ENCODE data around the gene C1QTNF2.

Gene C1QTNF2

GRCh38 chr5:160382346-160382745 is 11.9 kb upstream of the C1QTNF2 start:
- Mint-ChIP-seq H3K4me3 (no peak overlapping the region), H3K27ac (no peak overlapping the region), H3K27me3 (peaks cover 6% of the 10 kb centered on the region), H3K36me3 (peaks cover 2% of the 10 kb centered on the region), H3K4me1 (ENCODE audit: low read depth) (no peaks in the 10 kb centered on the region), H3K9me3 (ENCODE audit: low read depth) (peaks cover 10% of the 10 kb centered on the region)

GRCh38 chr5:160380041-160380440 is 9.6 kb upstream of the C1QTNF2 start:
- Mint-ChIP-seq H3K36me3 (no peaks in the 10 kb centered on the region), H3K4me3 (no peak overlapping the region), H3K4me1 (ENCODE audit: low read depth) (no peaks in the 10 kb centered on the region), H3K27me3 (peaks cover 14% of the 10 kb centered on the region), H3K9me3 (ENCODE audit: low read depth) (no peaks in the 10 kb centered on the region), H3K27ac (no peak overlapping the region)

DNA sequence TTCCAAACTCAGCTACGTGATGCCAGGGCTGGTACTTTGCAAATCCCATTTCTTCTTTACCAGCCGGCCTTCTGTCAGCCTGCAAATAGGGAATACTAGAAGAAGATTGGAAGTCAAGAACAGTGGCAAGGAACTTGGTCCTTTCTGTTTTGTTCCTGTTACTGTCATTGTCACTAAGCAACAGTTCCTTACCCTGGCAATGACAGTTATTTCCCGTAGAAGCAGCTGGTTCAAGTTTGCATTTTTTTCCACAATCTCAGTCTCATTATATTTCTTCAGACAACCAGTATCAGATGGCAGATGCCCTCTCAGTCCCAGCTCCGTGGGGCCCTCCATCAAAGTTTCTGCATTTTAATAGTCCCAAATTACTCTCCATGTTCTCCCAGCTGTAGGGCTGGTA is 9.1 kb upstream of the C1QTNF2 start:
- H3K36me3 Mint-ChIP-seq: no peaks in the 10 kb centered on the region
- peaks cover 14% of the 10 kb centered on the region for H3K27me3 Mint-ChIP-seq
- H3K4me3 Mint-ChIP-seq: no peak overlapping the region
- no peaks in the 10 kb centered on the region for H3K9me3 Mint-ChIP-seq (ENCODE audit: low read depth)
- H3K4me1 Mint-ChIP-seq (ENCODE audit: low read depth): no peaks in the 10 kb centered on the region
- peak overlapping the region; percentile 1 for H3K27ac Mint-ChIP-seq

DNA sequence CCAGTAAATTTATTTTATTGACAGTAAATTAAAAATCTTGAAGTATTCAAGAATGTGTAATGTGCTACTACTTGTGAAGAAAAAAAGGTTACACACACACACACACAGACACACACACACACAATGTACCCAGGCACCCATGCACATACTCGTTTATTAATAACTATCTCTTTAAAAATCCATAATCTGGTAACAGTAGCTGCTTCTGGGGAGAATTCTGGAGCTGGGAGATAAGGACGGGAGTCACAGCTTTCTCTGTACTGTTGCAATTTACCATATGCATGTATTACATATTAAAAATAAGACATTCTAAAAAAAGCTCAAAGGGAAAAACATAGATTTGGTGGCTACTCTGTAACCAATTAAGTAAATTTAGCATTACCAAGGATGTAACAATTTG is 7.9 kb upstream of the C1QTNF2 start:
- H3K4me3 Mint-ChIP-seq: no peak overlapping the region
- H3K36me3 Mint-ChIP-seq: no peaks in the 10 kb centered on the region
- no peaks in the 10 kb centered on the region for H3K4me1 Mint-ChIP-seq (ENCODE audit: low read depth)
- no peaks in the 10 kb centered on the region for H3K9me3 Mint-ChIP-seq (ENCODE audit: low read depth)
- H3K27me3 Mint-ChIP-seq: peaks cover 14% of the 10 kb centered on the region
- no peak overlapping the region for H3K27ac Mint-ChIP-seq

- Mint-ChIP-seq H3K27me3 (peaks cover 14% of the 10 kb centered on the region), H3K9me3 (ENCODE audit: low read depth) (no peaks in the 10 kb centered on the region)
Observed at GRCh38 chr5:160377651-160378050, 7.2 kb upstream of the C1QTNF2 start.

GRCh38 chr5:160376416-160376815 is 6.0 kb upstream of the C1QTNF2 start:
- Mint-ChIP-seq H3K4me1 (ENCODE audit: low read depth) (no peaks in the 10 kb centered on the region), H3K4me3 (no peak overlapping the region), H3K9me3 (ENCODE audit: low read depth) (no peaks in the 10 kb centered on the region), H3K27me3 (peaks cover 16% of the 10 kb centered on the region), H3K36me3 (no peaks in the 10 kb centered on the region), H3K27ac (no peak overlapping the region)

More at GRCh38 chr5:160377651-160378050, 7.2 kb upstream of the C1QTNF2 start:
- Mint-ChIP-seq H3K4me1 (ENCODE audit: low read depth) (no peaks in the 10 kb centered on the region), H3K36me3 (no peaks in the 10 kb centered on the region), H3K27ac (no peak overlapping the region), H3K4me3 (no peak overlapping the region)

DNA sequence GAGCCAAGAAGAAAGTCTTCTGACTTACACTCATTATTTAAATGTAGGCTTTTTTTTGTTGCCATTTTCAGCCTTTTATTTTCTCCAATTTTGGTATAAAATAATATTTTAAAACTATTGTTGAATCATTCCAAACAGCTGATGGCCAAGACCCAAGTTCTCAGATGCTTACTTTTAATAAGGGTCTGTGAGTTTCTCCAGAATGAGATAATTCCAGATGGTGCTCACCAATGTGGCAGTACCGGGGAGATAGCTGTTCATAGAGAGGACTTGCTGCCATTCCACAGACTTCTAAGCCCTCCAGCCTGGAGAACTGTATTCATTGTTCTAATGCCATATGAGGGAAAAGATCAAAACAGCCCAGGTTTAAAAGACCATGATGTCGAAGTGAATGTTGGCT is 5.3 kb upstream of the C1QTNF2 start:
- no peak overlapping the region for H3K27ac Mint-ChIP-seq
- H3K9me3 Mint-ChIP-seq (ENCODE audit: low read depth): no peaks in the 10 kb centered on the region
- peaks cover 23% of the 10 kb centered on the region for H3K27me3 Mint-ChIP-seq
- peaks cover 4% of the 10 kb centered on the region for H3K4me1 Mint-ChIP-seq (ENCODE audit: low read depth)
- no peak overlapping the region for H3K4me3 Mint-ChIP-seq
- H3K36me3 Mint-ChIP-seq: no peaks in the 10 kb centered on the region

DNA sequence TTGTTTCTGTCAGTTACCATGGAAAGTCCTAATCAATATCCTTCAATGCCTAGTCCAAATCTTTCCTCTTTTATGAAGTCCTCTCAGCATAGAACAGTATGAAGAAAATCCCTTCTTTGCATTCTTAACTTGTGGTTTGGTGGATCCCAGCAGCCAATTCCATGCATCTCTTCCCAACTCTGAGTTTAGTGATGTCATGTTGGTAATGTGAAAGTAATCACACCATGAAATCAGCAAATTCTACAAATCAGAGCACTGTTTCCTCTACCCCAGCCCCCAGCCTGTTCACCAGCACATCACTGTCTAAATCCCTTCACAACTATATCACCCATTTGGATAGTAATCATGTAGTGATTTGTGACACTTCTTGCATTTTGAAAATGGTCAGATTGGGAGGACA is 4.7 kb upstream of the C1QTNF2 start:
- peaks cover 25% of the 10 kb centered on the region for H3K27me3 Mint-ChIP-seq
- no peaks in the 10 kb centered on the region for H3K9me3 Mint-ChIP-seq (ENCODE audit: low read depth)
- H3K4me3 Mint-ChIP-seq: no peak overlapping the region
- H3K4me1 Mint-ChIP-seq (ENCODE audit: low read depth): peaks cover 6% of the 10 kb centered on the region
- no peaks in the 10 kb centered on the region for H3K36me3 Mint-ChIP-seq
- no peak overlapping the region for H3K27ac Mint-ChIP-seq

GRCh38 chr5:160371294-160371693 is 868 bp upstream of the C1QTNF2 start:
- Mint-ChIP-seq H3K36me3 (no peaks in the 10 kb centered on the region), H3K27ac (no peak overlapping the region), H3K4me3 (peak overlapping the region; percentile 67), H3K27me3 (peaks cover 46% of the 10 kb centered on the region), H3K9me3 (ENCODE audit: low read depth) (no peaks in the 10 kb centered on the region), H3K4me1 (ENCODE audit: low read depth) (peaks cover 19% of the 10 kb centered on the region)

- Mint-ChIP-seq H3K4me1 (ENCODE audit: low read depth) (peaks cover 19% of the 10 kb centered on the region), H3K4me3 (peak overlapping the region; percentile 67), H3K36me3 (no peaks in the 10 kb centered on the region), H3K27me3 (peaks cover 48% of the 10 kb centered on the region), H3K27ac (no peak overlapping the region), H3K9me3 (ENCODE audit: low read depth) (no peaks in the 10 kb centered on the region)
Observed at GRCh38 chr5:160370713-160371034, 248 bp upstream of the C1QTNF2 start.

DNA sequence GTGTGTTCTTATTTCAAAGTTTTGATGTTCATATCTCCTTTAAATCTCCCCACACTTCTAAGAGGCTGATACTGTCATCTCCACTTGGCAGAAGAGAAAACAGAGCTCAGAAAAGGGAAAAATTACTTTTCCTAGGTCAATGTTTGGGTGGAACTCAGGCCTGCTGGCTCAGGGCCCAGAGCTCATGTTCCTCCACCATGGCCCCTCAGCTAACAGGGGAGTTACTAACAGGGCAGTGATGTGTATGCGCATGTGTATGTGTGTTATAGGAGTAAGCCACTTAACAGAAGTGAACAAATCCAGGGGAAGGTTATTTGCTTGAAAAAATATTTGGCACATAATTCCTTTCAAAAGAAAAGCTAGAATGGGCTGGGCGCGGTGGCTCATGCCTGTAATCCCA is 2.5 kb downstream of the C1QTNF2 start:
- no peak overlapping the region for H3K27ac Mint-ChIP-seq
- H3K36me3 Mint-ChIP-seq: no peaks in the 10 kb centered on the region
- H3K4me1 Mint-ChIP-seq (ENCODE audit: low read depth): peaks cover 19% of the 10 kb centered on the region
- peaks cover 51% of the 10 kb centered on the region for H3K27me3 Mint-ChIP-seq
- no peak overlapping the region for H3K4me3 Mint-ChIP-seq
- no peaks in the 10 kb centered on the region for H3K9me3 Mint-ChIP-seq (ENCODE audit: low read depth)

GRCh38 chr5:160367261-160367660 is 3.2 kb downstream of the C1QTNF2 start:
- Mint-ChIP-seq H3K4me1 (ENCODE audit: low read depth) (peaks cover 19% of the 10 kb centered on the region), H3K27ac (no peak overlapping the region), H3K9me3 (ENCODE audit: low read depth) (no peaks in the 10 kb centered on the region), H3K27me3 (peaks cover 49% of the 10 kb centered on the region), H3K4me3 (no peak overlapping the region), H3K36me3 (no peaks in the 10 kb centered on the region)

- Mint-ChIP-seq H3K4me3 (no peak overlapping the region), H3K4me1 (ENCODE audit: low read depth) (peaks cover 19% of the 10 kb centered on the region), H3K9me3 (ENCODE audit: low read depth) (no peaks in the 10 kb centered on the region), H3K27ac (no peak overlapping the region), H3K36me3 (no peaks in the 10 kb centered on the region), H3K27me3 (peaks cover 46% of the 10 kb centered on the region)
Observed at GRCh38 chr5:160366230-160366629, 4.2 kb downstream of the C1QTNF2 start.

DNA sequence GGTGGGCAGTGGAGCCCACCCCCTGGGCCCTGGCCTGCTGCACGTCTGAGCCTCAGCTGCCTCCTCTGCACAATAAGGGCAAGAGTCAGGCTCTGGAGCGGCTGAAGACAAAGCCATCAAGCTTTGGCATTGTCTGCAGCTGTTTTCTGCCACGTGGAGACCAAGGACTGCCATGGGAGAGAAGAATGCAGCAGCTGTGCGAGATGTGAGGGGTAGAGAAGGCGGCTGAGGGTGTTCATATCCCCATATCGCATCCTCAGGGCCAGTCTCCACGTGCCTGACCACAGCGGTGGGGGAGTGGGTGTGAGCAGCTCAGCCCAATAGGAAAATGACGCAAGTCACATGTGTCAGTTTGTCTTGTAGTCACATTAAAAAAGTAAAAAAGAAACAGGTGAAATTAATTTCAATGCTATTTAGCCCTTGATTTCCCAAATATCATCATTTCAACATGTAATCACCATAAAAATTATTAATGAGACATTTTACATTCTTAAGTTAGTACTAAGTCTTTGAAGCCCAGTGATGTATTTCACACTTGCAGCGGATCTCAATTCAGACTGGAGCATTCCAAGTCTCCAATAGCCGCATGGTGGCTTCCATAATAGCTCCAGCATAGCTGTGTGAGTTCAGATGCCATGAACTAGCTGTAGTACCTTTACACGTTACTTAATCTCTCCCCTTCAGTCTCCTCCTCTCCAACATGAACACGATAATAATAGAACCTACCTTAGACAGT is 6.6 kb downstream of the C1QTNF2 start:
- no peak overlapping the region for H3K27ac Mint-ChIP-seq
- H3K36me3 Mint-ChIP-seq: no peaks in the 10 kb centered on the region
- no peaks in the 10 kb centered on the region for H3K4me1 Mint-ChIP-seq (ENCODE audit: low read depth)
- H3K27me3 Mint-ChIP-seq: peaks cover 25% of the 10 kb centered on the region
- H3K9me3 Mint-ChIP-seq (ENCODE audit: low read depth): no peaks in the 10 kb centered on the region
- H3K4me3 Mint-ChIP-seq: no peak overlapping the region

GRCh38 chr5:160363211-160363610 is 7.2 kb downstream of the C1QTNF2 start:
- no peak overlapping the region for H3K27ac Mint-ChIP-seq
- H3K4me1 Mint-ChIP-seq (ENCODE audit: low read depth): no peaks in the 10 kb centered on the region
- peaks cover 21% of the 10 kb centered on the region for H3K27me3 Mint-ChIP-seq
- H3K4me3 Mint-ChIP-seq: no peak overlapping the region
- no peaks in the 10 kb centered on the region for H3K9me3 Mint-ChIP-seq (ENCODE audit: low read depth)
- no peaks in the 10 kb centered on the region for H3K36me3 Mint-ChIP-seq

DNA sequence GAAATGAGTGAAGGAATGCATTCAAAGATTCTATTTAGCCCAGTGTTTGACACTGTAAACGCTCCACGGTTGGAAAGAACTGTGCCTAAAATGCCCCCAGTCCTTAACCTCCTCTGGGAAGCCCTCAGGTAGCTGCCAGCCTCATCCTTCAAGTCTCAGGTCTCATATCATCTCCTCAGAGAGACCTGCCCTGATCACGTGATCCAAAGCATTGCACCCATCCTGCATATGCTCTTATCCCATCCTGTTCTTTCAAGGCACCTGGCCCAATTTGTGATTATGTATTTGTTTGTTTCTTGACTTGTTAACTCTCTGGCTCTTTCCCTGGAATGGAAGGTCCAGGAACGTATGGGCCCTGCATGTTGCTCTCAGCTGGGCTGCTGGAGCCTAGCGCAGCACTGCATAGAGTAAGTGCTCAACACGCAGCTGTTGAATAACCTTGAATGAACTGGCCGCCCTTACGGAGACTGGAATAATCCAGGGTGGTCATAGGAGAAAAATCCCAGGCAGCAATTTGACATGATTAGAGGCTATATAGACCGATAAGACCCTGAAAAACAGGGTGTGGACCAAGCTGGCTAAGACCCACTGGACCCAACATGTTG is 8.7 kb downstream of the C1QTNF2 start:
- Mint-ChIP-seq H3K27me3 (peaks cover 10% of the 10 kb centered on the region), H3K4me3 (no peak overlapping the region), H3K4me1 (ENCODE audit: low read depth) (no peaks in the 10 kb centered on the region), H3K27ac (no peak overlapping the region), H3K36me3 (no peaks in the 10 kb centered on the region), H3K9me3 (ENCODE audit: low read depth) (no peaks in the 10 kb centered on the region)
